Measurements from ENCODE around the gene QPCTL.
A peak's percentile ranks its signal among the peaks of the same experiment; 100 is the strongest.

QPCTL gene

DNA sequence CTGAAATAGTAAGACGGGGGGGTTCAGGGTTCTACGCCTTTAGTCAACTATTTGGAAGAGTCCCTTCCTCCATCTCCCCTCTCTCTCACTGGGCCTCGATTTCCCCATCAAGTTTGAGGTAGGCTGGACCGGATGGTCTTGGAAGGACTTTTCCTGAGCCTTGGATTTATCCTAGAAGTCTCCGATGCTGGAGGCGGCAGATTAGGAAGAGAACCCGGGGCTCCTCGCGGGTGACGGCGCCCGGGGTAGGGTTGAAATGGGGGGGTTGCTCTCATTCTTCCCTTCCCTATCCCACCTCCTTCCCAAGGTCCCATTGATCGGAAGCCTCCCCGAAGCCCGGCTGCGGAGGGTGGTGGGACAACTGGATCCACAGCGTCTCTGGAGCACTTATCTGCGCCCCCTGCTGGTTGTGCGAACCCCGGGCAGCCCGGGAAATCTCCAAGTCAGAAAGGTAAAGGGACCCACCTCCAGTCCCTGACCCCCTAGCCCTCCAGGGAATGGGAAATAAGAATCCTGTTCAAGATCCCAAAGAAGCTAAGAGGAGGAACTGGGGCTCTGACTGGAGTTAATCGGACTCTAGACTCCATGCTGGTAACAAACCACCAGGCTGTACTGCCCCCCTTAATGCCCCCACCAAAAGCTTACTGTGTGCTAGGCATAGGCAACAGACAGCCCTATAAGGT, 781 bp downstream of the QPCTL start:
- TF ChIP-seq, protein P1, sequence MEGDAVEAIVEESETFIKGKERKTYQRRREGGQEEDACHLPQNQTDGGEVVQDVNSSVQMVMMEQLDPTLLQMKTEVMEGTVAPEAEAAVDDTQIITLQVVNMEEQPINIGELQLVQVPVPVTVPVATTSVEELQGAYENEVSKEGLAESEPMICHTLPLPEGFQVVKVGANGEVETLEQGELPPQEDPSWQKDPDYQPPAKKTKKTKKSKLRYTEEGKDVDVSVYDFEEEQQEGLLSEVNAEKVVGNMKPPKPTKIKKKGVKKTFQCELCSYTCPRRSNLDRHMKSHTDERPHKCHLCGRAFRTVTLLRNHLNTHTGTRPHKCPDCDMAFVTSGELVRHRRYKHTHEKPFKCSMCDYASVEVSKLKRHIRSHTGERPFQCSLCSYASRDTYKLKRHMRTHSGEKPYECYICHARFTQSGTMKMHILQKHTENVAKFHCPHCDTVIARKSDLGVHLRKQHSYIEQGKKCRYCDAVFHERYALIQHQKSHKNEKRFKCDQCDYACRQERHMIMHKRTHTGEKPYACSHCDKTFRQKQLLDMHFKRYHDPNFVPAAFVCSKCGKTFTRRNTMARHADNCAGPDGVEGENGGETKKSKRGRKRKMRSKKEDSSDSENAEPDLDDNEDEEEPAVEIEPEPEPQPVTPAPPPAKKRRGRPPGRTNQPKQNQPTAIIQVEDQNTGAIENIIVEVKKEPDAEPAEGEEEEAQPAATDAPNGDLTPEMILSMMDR (IDR thresholded peaks at IDR 0.05; ENCODE audit: insufficient read depth, missing control alignments) = peak; percentile 81
- no peak for FAIRE-seq
- DNase-seq (ENCODE audit: insufficient read length, low spot score) = peak; percentile 67

DNA sequence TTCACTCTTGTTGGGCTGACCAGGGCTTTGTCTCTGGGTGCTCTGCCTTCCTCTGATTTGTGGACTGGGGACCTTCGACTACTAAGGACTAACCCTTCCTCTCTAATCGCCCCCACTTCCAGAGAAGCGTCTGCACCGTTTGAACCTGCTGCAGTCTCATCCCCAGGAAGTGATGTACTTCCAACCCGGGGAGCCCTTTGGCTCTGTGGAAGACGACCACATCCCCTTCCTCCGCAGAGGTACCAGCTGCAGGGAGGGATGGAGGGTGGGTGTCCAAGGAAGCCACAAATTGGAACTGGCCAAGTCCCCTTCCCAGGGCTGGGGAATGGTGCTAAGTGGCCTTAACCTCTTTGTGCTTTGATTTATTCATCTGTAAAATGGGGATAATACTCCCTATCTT, 9.2 kb downstream of the QPCTL start:
- DNase-seq (ENCODE audit: insufficient read length, low spot score) = no peak
- FAIRE-seq = no peak

DNA sequence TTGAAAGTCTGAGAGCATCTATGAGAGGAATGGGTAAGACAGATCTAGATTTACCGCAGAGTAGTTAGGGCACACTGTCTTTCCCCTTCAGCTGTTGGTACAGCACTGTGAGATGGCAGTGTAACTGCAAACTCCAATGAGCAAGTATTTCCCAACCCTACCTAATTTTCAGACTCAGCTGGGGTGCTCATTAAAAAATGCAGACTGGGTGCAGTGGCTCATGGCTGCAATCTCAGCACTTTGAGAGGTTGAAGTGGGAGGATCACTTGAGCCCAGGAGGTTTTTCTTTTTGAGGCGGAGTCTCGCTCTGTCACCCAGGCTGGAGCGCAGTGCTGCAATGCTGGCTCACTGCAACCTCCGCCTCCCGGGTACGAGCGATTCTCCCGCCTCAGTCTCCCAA, 12.6 kb downstream of the QPCTL start:
- DNase-seq (ENCODE audit: insufficient read length, low spot score) = no peak
- no peak for FAIRE-seq
- TF ChIP-seq, protein P1 (IDR thresholded peaks at IDR 0.05; ENCODE audit: insufficient read depth, missing control alignments) = no peak

More for the DNA sequence above, 9.2 kb downstream of the QPCTL start:
- TF ChIP-seq, protein P1 (IDR thresholded peaks at IDR 0.05; ENCODE audit: insufficient read depth, missing control alignments) = no peak

DNA sequence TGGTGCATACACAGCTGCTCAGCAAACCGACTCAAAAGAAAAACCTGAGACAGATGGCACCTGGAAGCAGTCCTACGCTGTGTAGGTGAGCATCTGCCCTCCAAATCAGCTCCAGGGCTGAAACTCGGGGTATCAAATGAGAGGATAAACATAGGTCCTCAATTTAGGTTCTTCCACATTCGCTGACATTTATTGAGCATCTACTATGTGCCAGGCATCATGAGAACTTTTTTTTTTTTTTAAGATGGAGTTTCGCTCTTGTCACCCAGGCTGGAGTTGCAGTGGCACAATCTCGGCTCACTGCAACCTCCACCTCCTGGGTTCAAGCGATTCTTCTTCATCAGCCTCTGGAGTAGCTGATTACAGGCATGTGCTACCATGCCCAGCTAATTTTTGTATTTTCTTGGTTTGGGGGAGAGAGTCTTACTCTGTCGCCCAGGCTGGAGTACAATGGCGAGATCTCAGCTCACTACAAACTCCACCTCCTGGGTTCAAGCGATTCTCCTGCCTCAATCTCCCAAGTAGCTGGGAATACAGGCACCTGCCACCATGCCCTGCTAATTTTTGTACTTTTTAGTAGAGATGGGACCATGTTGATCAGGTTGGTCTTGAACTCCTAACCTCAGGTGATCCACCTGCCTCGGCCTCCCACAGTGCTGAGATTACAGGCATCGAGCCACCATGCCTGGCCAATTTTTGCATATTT, 13.4 kb downstream of the QPCTL start:
- DNase-seq (ENCODE audit: insufficient read length, low spot score) = no peak
- no peak for FAIRE-seq
- TF ChIP-seq, protein P1 (IDR thresholded peaks at IDR 0.05; ENCODE audit: insufficient read depth, missing control alignments) = no peak

DNA sequence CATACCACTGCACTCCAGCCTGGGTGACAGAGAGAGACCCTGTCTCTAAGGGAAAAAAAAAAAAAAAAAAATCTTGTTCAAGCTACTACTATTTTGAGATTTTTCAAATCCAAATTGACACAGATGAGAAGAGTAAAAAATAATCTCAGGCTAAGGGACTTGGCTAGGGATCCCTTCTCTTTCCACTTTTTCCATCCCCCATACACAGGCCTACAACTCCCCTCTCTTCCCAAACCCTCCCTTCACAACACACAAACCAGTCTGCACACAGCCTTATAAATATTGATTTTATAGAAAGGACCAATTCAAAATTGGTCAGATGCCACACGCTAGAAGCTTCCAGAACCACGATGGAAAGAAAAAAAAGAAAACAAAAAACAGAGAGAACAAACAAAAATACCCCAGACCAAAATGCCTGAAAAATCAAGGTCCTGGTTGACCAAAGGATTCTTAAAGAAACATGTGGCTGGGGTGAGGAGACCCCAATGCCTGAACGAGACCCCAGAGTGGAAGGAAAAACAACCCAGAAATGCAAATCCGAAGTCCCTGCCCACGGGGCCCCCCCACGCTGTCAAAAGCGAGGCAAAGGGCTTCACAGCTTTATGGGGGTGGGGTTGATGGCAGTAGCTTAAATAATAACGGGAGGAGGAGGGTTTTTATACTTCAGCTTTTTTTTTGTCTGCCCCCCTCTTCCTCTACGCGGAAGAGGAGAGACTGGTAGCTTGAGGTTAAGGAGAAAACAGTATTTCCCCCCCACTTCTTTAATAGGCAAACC, 18.1 kb downstream of the QPCTL start:
- DNase-seq (ENCODE audit: insufficient read length, low spot score) (no peak), FAIRE-seq (no peak)
- TF ChIP-seq, protein P1 (IDR thresholded peaks at IDR 0.05; ENCODE audit: insufficient read depth, missing control alignments) = no peak

DNA sequence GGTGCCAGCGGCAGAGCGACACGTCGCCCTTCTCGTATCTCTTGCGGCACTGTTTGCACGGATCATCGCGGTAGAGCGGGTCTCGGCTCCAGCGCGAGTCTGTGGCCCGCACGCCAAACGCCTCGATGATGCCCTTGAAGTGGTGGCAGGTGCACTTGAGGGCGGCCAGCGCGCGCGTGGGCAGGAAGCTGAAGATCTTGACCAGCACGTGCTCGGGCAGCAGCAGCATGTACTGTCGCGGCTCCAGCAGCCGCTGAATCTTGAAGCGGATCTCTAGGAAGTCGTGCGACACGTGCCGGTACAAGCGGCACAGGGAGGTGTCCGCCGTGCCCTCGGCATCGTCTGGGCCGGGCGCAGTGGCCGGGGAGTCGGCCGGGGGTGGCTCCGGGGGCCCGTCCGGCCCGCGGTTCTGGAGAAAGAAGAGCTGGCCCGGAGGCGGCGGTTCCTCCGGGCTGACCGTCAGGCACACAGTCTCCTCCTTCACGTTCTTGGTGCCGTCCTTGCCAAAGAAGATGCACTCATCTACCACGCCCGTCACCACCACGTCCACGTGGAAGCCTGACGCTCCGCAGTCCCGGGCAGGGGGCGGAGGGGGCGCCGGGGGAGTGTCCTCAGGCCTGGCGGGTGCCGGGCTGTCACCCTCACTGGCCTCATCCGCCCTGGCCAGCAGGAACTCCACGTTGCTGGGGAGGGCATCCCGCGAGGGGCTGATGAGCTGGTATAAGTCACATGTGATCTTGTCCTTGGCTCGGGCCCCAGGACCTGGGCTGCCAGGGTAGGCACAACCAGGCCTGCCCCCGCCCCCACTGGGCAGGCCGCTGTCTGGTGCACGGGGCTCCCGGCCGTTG, 19.6 kb downstream of the QPCTL start:
- TF ChIP-seq, protein P1 (IDR thresholded peaks at IDR 0.05; ENCODE audit: insufficient read depth, missing control alignments) = no peak
- no peak for FAIRE-seq
- DNase-seq (ENCODE audit: insufficient read length, low spot score) = no peak

Measured in D721Med (cell line).